HUDEP-2 (cell line): ENCODE measurements around the gene KLF3.

ENCODE experiments used
- DNase-seq, 76 experiments: peaks; one replicate each; lab custom pipeline; 2025; ENCODE audit not compliant: unreplicated experiment in 76 of 76; lab: John Stamatoyannopoulos, UW

Gene KLF3

DNA sequence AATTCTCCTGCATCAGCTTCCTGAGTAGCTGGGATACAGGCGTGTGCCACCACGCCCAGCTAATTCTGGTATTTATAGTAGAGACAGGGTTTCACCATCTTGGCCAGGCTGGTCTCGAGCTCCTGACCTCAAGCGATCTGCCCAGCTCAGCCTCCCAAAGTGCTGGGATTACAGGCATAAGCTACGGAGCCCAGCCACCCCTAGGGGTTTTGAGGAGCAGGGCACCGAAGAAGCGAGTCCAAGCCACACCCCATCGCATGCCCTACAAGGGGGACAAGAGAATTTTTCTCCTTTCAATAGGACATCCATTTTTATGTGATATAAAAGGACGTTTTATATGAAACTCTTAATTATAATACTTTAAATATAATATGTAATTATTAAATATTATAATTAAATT is 13.9 kb upstream of the KLF3 start:
- DNase-seq = no peak

DNA sequence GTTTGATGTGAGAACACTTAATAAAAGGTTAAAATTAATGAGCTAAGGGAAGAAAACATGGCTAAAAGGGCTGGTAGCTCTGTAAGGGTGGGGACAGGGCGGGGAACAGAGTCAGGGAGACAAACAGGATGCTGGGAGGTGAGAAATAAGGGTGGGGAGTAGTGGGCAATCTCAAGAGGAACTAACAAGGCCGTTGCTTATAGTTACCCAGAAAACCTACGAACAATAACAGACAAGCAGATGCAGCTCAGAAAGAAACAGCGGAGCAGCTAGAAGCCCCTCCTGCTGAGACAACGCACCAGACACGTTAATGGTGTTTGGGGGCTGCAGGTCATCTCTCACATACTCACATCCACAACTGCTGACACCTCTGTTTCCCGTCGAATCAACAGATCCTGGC is 9.7 kb upstream of the KLF3 start:
- DNase-seq = no peak

DNA sequence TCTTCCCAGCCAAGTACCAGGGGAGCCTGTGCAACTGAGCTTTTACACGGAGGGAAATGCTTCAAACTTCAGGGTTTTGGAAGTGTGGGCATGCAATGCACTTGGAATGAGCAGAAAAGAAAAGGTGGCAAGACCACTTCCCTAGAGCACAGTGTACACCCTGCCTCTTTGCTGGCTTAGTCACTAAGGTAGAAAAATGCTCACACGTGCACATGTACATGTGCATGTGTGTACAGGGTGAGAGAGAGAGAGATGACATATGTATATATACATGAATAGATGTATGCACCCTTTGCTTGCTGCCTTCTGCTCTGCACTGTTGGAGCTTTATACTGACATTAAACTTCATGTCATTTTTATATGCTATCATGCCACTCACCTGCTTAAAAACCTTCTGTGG is 7.9 kb upstream of the KLF3 start:
- no peak for DNase-seq

DNA sequence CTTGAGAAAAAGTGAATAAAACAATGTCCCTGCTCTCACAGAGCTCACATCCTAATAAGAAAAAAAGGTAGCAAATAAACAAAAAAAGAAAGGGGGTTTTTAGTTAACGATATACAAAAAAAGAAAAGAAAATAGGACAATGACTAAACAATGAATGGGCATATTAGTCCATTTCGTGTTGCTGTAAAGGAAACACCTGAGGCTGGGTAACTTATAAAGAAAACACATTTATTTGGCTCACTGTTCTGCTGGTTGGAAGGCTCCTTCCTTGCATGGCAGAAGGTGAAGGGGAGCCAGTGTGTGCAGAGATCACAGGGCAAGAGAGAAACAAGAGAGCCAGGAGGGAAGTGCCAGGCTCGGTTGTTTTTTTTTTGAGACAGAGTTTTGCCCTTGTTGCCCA is 4.7 kb upstream of the KLF3 start:
- DNase-seq = no peak

DNA sequence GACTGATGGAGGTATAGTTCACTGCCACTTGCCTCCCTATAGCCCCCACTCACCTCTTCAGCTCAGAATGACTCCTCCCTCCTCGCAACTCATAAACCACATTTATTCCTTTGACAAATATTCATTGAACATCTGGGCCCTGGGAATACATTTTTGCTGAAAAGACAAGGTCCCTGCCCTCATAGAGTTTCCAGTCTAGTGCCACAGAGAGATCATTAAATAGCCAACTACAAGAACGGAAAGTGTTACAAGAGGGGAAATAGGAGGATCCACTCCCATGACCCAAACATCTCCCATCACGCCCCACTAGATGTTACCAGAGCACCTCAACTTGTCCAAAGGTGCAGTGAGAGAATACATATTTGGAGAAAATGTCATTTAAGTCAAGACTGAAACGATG is 3.2 kb upstream of the KLF3 start:
- DNase-seq = no peak

DNA sequence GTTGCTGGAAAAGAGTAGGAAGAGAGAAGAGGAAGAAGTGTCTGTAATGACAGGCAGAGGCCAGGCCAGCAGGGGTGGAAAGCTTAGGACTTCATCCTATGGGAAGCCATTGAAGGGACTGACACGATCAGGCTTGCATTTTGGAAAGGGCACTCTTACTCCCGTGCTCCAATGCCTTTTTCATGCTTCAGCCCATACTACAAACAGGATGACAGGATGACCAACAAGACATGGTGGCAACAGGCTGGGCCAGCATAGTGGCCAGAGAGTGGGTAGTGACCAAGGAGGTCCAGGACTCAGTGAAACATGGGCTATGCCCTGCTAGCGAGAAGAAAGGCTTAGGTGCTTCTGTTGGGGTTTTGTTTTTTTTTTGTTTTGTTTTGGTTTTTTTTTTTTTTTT is 2.6 kb upstream of the KLF3 start:
- no peak for DNase-seq

DNA sequence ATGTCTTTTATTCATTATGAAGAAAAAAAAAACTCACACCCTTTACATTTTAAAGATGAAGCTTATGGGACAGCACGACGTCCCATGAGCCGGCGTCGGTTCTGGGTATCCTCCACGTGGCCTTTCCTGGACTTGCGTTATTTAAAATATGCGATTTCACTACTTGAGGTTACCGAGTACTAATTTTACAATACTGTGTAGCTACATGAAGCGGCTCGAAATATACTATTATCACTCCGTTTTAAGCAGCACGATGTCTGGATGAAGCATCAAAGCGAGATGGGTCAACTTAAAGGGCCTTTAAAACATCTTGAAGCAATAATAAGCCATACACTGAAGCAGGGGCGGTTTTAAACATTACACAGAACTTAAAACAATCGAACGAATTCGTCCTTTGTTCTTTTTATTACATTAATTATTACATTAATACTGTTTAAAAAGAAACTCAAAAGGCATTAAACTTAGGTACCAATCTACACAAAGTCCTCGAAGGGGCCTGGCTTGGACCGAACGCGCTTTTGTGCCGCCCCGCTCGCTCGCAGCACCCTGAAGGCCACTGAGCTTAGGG is 1.4 kb upstream of the KLF3 start:
- peak in 15 of 76 experiments; percentile 3 to 61 (median 45) for DNase-seq

DNA sequence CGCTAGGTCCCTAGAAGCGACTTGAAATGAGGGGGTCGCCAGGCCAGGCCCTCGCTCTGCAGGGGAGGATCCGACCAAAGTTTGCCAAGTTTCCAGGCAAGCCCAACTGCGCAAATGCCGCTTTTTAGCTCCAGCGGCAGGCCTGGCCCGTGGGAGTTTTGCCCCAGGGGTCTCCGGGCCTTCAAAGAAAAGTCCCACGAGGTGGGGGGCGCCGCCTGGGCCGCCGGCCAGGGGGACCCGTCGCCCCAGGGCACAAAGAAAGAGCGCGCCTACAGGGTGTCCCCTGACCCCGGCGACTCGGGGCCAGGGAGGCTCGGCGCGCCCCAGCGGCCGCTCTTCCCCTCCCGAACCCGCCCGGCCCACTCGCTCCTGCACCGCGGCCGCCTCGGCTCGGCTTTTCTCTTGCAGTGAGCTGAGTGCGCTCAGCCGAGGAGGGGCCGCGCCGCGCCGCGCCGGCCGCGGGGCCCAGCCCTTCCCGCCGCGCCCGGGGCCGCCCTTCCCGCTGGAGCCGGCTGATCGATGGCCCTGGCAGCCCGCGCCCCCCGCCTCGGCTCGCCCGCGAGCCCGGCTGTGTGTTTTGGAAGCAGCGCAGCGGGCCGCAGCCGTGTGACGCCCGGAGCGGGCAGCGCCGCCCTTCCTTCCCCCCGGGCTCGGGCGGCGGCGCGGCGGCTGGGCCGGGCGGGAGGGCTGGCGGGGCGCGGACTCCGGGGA is 754 bp upstream of the KLF3 start:
- peak in 30 of 76 experiments; percentile 5 to 68 (median 36) for DNase-seq

DNA sequence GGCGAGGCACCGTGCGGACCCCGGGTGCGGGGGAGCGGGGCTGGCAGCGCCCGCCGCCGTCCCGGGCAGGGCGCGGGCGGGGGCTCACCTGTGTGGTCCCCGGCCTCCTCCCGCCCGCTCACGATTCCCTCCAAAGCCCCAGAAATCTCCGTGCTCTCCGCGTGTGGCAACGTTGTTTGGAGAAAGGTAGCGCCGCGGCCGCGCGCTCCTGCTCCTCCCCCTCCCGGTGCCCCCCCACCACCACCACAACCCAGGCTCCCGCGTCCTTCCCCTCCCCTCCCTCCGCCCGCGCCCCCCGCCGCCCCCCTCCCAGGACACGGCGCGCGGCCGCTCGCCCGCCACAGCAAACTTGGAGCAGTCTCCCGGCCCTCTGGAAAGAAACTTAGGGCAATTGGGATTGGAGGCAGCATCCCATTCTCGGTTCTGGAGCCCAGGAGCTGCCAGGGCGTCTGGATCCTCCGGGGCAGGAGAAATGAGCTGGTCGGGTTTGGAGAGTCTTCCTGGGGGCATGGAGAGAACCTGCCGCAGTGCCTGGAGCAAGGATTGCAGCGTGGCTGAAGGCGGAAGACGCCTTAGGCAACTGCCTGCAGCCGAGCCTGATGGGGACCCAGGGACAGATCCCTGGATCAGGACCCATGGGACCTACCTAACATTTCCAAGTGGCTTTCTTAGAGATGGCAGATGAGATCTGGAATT is 855 bp downstream of the KLF3 start:
- DNase-seq = peak in 59 of 76 experiments; percentile 2 to 61 (median 35)

DNA sequence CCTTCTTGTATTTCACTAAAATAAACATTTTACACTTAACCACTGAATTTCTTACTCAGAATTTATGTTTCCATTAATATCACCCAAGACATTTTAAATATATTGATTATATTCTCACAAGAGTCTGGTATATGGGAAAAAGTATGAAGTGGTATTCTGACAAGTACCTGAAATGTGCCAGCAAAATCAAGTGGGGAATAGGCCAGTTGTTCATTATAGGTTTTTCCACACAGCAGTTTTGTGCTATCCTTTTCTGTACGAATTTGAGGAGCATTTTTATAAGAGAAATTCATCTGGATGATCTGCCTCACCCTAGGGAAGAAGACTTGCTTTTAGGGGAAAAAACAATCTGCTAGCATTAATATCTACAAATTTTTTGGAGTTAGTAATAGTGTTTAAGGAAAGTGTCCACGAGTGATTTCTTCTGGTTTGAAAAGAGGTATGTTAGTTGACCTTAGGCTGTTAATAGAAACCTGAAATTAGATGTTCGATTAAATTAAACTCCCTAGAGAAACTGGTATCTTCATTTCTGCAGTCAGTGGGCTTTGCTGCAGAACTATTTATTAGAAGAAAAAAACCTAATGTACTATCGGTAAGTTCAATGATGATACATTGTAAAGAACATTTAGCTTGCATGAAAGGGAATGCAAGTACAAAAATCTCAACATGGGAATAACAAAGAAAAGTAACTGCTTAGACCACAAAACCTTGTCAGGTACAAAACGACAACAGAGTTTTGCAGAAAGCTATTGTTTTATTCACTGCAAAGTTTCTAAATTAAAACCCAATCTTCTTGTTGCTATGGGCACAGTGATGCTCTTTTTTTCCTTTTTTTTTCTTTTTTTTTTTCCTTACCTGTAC is 1.8 kb downstream of the KLF3 start:
- DNase-seq = peak in 1 of 76 experiments; percentile 2

DNA sequence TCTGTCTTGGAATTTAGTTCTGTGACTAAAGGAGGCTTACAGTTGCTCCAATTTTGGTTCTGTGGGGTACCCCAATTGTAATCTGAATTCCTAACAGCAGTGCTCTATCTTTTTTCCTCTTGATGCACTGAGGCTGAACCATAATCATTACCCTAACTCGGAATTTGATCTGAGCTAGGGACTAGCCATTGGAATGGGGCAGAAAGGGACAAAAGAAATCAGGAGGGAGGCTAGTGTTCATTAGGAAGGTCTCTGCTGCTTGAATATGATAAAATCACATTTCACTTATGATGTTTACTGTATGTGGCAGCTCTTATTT is 2.7 kb downstream of the KLF3 start:
- no peak for DNase-seq

DNA sequence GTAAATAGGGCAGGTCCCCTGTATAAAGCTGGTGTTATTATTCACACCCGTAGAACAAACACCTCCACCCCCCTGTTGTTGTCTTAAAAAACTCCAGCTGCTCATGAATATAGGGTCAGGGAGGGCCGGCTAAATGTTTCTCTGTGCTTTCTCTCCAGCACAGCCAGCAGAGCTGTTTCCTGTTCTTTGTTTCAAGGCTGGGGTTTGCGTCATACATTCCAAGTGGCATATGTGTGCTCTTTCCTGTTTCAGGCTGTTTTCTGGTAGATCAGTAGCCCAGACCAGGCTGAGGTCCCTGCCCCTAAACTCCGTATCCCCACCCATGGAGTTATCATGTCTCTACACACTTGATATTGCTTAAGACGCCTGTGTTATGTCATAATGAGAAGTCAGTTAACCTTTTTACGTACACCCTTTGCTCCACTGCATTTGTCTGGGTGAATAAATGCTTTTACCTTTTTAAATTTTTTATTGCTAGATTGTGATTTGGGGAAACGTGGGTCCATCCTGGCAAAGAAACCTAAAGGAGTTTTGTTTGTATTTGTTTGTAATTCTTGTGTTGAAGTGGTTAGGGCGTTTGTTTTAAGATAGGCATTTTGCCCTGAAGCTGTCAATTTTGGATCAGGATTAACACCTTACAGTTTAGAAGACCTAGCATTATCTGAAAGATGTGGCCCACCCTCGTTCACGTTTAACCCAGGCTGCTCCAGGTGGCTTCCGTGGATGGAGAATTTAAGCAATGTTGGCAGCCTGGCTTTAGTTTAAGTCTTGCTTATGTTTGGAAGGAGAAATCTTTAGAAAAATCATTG is 3.3 kb downstream of the KLF3 start:
- peak in 74 of 76 experiments; percentile 18 to 96 (median 80) for DNase-seq

DNA sequence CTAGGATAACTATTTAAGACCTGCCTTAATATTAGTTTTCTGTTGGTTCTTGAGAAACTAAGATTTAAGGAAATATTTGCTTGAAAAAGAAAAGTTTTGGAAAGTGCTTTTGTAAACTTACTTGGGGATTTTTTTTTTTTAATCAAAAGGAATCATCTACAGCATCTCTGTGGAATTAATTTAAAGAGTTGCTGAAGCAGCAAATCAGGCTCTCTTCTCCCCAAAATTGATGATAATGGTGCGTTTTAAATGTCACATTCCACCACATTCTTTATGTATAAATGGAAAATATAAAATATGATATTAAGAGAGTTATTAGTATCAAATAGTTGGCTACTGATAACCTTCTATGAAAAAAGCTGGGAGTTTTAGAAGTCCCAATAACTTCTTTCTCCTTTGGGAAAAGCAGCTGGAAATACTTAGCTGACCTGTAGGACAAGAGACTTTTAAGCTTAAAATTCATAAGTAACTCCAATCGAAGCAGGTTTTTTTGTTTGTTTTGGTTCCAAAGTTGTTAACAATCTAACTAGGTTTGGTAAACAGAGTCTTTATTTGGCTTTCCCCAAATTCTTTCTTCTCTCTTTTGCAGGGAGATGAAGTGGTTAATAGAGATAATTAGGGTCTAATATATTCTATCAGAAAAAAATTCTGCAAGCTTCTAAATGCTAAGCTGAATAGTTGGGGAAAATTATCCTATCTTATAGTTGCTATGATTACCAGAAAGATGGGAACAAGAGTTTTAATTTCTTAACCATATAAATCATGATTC is 4.4 kb downstream of the KLF3 start:
- DNase-seq = no peak

DNA sequence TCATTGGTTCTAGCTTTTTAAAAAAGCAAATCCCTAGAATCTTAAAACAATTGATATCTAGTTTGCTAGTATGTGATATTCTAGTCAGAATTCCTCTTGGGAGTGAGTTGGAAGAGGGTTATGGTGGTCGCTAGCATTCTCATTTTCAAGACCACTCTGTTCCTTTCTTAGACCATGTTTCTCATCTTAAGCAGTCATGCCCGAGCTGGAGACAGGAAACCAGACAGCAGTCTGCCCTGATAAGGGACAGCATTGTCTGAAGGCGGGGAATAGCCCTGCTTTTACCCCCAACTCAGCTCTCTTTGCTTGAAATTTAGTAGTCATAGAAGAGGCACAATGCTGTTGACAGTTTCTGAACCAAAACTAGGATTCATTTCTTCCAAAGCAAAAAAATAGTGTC is 5.2 kb downstream of the KLF3 start:
- peak in 39 of 76 experiments; percentile 5 to 56 (median 26) for DNase-seq

DNA sequence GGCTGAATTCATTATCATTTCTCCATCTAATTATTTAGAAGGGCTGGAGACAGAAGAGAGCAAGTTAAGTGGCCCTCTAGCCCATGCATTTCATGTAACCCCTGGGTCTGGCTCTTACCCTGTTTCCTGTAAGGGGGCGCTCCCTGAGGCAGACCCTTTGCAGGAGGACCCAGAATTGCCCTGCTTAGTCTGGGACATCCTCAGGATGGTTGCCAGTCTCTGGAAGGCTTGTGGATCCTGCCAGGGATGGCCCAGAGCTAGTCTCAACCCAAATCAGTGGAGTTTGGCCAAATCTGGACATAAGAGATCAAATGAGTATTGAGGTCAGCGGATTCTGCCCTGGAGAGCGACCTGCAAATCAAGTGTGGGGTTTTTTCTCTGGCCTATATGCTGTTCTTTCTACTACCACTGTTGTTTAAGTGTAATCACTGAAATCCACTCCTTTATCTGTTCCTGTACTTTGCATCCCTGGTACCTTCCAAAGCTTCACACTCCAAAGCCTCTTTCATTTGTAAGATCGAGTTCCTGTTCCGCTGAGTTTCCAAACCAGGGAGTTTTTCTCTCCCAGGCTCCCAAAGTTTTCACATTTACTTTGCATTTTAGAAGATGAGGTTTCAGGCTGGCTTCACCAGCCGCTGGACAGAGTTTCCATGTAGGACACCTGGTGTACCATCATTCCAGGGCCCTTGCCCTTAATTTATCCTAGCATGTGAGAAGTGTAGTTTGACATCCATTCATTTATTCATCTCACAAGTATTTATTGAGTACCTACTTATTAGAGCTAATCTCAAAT is 6.3 kb downstream of the KLF3 start:
- DNase-seq = no peak

DNA sequence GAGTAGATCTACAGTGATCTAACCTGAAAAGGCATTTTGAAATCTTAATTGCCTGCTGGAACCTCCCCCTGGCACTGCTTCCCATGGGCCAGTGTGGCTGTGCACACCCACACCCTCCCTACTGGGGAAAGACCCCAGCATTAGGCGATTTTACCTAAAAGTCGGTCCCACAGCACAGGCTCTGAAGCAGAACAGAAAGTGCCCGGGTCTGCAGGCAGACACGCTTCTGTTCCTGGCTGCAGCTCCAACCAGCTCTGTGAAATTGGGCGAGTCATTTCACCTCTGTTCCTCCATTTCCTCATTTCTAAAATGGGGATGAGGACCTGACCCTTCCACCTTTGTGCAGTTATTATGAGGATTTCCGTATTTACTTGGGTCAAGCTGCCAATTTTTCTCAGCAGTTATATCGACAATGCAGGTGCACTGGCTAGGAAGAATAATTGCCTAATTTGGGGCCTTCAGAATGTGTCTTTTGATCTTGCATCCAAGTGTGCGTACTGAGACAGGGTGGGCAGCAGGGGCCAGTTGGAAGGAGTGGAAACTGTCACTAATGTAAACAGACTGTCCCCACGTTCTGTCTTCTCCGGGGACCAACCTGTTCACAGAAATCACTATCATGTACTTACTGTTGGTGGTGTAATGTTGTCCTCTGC is 7.1 kb downstream of the KLF3 start:
- DNase-seq = peak in 1 of 76 experiments; percentile 16

DNA sequence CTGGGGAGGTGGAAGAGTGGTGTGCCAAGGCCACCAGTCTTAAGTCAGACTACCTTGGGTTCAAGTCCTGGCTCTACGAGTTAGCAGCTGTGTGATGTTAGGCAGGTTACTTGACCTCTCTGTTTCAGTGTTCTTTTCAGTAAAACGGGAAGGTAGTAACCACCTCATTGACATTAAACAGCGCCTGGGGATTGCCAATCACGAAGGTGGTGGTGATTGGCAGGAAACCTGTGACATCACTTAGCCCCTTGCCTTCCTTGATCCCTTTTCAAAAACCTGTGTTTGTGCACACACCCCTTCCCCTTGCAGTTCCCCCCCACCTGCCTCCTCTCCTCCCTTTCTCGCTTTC is 7.6 kb downstream of the KLF3 start:
- peak in 1 of 76 experiments; percentile 16 for DNase-seq

DNA sequence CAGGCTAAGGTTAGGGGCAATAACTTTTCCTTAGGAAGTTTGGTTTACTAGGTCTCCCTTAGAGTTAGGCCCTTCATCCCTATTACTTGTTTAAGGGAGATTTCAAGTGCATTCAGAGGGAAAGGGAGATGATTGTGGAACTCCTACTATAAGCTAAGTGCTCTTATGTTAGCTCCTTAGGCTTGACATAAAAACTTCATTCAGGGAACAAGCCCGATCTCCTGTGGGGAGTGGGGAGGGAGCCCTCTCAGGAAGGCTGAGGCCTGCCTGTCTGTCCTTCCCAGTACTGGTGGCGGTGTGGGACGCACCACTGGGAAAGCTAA is 8.0 kb downstream of the KLF3 start:
- no peak for DNase-seq
